ENCODE data around the gene KIF1C. TPM values are rescaled to one million over a fixed set of nuclear protein-coding genes. Genes with fewer than 3 reads are reported as not detected.

Gene KIF1C
- total and polyA plus RNA-seq, 12 donors: 141 to 826 (median 592) TPM

GRCh38 chr17:4969047-4969550 lies 28.7 kb upstream of the KIF1C start:
- no peak for DNase-seq
- Histone ChIP-seq H3K4me3 (peak overlapping the region in 9 of 10 donors; percentile 53 to 82 (median 72)), H3K4me1 (peaks cover 18 to 61% (median 48%) of the 10 kb centered on the region in 9 donors), H3K36me3 (peaks cover 0 to 66% (median 23%) of the 10 kb centered on the region in 9 donors), H3K27me3 (no peaks in the 10 kb centered on the region), H3K27ac (peak overlapping the region in 9 of 10 donors; percentile 88 to 97 (median 96)), H3K9me3 (no peaks in the 10 kb centered on the region)
- ATAC-seq: no peak
- WGBS, 2 donors: 61 to 75% methylated on average over 15 of the region's 15 CpGs
- TF ChIP-seq CTCF (IDR thresholded peaks at IDR 0.05): no peak
- intact Hi-C loops (cut with DNase I): loop anchor here in 2 of 10 donors (1.0 to 5.0 kb wide), 2 partner anchors 30 to 62 kb away; no protein-coding TSS in a partner anchor

- intact Hi-C loops (cut with DNase I): loop anchor here in 2 of 10 donors (1.0 to 5.0 kb wide), 2 partner anchors 30 to 62 kb away; no protein-coding TSS in a partner anchor
- no peaks in the 10 kb centered on the region for H3K9me3 ChIP-seq
- ATAC-seq (no peak), DNase-seq (no peak)
- peaks cover 0 to 70% (median 23%) of the 10 kb centered on the region in 9 donors for H3K36me3 ChIP-seq
- H3K4me3 ChIP-seq: no peak overlapping the region
- no peak for TF ChIP-seq CTCF (IDR thresholded peaks at IDR 0.05)
- peak overlapping the region in 8 of 10 donors; percentile 29 to 97 (median 96) for H3K27ac ChIP-seq
- peaks cover 22 to 66% (median 51%) of the 10 kb centered on the region in 9 donors for H3K4me1 ChIP-seq
- no peaks in the 10 kb centered on the region for H3K27me3 ChIP-seq
- 82 to 86% methylated on average over 16 of the region's 16 CpGs for WGBS, 2 donors
These were observed 28.1 kb upstream of the KIF1C start for GRCh38 chr17:4969551-4970173.

DNA sequence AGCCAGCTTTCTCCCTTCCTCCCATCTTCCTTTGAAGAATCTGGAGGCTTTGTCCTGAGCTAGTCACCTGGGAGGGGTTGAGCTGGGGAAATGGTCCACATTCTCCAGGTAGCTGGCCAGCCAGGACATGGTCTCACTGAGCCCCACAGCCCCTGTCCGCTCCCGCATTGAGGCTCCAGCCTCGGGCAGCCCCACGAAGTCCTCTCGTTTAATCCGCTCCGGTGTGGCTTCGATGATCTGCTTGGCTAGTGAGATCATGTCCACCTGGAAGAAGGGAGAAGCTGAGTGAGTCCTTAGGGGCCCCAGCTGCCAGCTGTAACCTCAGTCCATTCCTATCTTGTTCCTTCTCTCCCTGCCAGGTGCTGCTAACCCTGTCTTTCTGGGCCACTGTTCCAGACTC lies 27.5 kb upstream of the KIF1C start:
- WGBS, 2 donors: 96% methylated on average over 8 of the region's 8 CpGs
- no peaks in the 10 kb centered on the region for H3K9me3 ChIP-seq
- H3K27me3 ChIP-seq: no peaks in the 10 kb centered on the region
- H3K4me3 ChIP-seq: no peak overlapping the region
- ATAC-seq: no peak
- intact Hi-C loops (cut with DNase I): no loop called here
- peaks cover 0 to 73% (median 23%) of the 10 kb centered on the region in 9 donors for H3K36me3 ChIP-seq
- peak overlapping the region in 6 of 10 donors; percentile 29 to 97 (median 94) for H3K27ac ChIP-seq
- TF ChIP-seq CTCF (IDR thresholded peaks at IDR 0.05): no peak
- H3K4me1 ChIP-seq: peaks cover 22 to 71% (median 52%) of the 10 kb centered on the region in 9 donors
- DNase-seq: no peak

- ATAC-seq (no peak), DNase-seq (no peak)
- no peaks in the 10 kb centered on the region for H3K27me3 ChIP-seq
- peaks cover 22 to 60% (median 49%) of the 10 kb centered on the region in 9 donors for H3K4me1 ChIP-seq
- H3K9me3 ChIP-seq: no peaks in the 10 kb centered on the region
- 90 to 97% methylated on average over 6 of the region's 6 CpGs for WGBS, 2 donors
- intact Hi-C loops (cut with DNase I): no loop called here
- H3K36me3 ChIP-seq: peaks cover 0 to 84% (median 25%) of the 10 kb centered on the region in 9 donors
- H3K4me3 ChIP-seq: no peak overlapping the region
- H3K27ac ChIP-seq: peak overlapping the region in 6 of 10 donors; percentile 61 to 80 (median 71)
- TF ChIP-seq CTCF (IDR thresholded peaks at IDR 0.05): no peak
These were observed 25.9 kb upstream of the KIF1C start for GRCh38 chr17:4971826-4972225.
